Skeletal muscle cell (primary cell): Measurements from ENCODE around the gene ZNF384.

Source experiments
- DNase-seq: peaks from one replicate; pipeline ENCODE4 v3.0.0-alpha.2; 2010; ENCODE audit warnings: low read depth
- H3K4me3 ChIP-seq: 2 replicates; pipeline ENCODE4 v1.5.1; 2011; ENCODE audit warnings: low read depth, mild to moderate bottlenecking, control low read depth, low read length, moderate library complexity

The ZNF384 gene

DNA sequence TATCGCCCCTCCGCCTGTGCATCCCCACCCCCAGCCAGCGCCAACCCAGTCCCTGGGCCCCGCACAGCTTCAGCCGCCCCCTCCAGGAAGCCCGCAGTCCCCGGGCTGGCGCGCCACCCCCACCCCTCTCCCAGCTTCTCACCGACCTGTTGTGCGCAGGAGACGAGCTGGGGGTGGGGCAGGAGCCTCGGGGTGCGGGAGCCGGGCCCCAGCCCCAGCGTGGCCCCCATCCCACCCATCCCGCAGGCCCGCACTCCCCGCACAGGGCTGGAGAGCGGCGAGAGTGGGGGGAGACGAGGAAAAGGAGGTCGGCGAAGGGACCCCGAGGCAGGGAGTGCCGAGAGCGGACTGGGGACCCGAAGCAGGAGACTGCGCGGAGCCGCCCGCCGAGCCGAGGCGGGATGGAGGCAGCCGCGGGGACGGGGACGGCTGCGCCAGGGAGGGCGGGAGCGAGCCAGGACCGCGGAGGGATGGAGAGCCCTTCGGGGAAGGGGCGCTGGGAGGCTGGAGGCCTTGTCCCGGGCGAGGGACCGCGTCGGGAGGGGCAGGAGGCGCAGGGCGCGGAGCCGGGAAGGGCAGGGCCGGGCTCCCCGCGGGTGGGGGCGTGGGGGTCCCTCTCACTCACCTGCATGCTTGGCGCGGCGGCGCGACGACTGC is 10.9 kb upstream of the ZNF384 start:
- peak overlapping the region; percentile 70 for H3K4me3 ChIP-seq
- no peak for DNase-seq

DNA sequence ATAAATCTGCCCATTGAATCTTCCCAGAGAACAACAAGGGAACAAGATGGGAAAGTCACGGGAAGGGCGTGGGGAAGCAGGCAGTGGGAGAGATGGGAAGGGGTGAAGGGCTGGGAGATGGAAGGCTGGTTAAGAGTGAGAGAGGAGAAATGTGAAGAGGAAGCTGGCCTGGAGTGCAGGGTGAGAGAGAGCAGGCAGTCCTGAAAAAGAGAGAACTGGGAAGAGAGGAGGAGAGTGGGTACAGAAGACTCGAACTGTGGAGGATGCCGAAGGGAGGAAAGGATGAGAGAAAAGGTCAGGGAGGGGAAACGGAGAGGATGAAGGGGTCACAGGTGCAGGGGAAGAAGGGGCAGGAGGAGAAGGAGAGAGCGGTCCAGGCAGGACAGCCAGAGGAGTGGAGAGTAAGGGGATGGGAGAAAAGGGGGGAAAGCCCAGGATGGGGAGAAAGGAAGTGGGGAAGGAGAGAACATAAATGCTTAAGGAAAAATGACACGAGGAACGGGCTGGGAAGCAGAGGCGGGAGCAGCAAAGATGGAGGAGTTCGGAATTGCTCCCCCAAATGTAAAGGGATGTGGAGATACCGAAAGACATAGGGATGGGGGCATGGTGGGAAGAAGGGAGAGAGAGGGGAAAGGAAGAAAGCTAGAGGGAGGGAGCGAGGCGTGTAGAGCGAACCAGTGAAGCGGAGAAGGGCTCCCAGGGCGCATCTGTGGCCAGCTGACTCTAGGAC is 10.2 kb upstream of the ZNF384 start:
- peak overlapping the region; percentile 70 for H3K4me3 ChIP-seq
- DNase-seq: no peak

- no peak for DNase-seq
- H3K4me3 ChIP-seq: no peak overlapping the region
These were observed 9.3 kb upstream of the ZNF384 start for GRCh38 chr12:6698352-6699046.

GRCh38 chr12:6697584-6698351 is 8.6 kb upstream of the ZNF384 start:
- no peak for DNase-seq
- no peak overlapping the region for H3K4me3 ChIP-seq

DNA sequence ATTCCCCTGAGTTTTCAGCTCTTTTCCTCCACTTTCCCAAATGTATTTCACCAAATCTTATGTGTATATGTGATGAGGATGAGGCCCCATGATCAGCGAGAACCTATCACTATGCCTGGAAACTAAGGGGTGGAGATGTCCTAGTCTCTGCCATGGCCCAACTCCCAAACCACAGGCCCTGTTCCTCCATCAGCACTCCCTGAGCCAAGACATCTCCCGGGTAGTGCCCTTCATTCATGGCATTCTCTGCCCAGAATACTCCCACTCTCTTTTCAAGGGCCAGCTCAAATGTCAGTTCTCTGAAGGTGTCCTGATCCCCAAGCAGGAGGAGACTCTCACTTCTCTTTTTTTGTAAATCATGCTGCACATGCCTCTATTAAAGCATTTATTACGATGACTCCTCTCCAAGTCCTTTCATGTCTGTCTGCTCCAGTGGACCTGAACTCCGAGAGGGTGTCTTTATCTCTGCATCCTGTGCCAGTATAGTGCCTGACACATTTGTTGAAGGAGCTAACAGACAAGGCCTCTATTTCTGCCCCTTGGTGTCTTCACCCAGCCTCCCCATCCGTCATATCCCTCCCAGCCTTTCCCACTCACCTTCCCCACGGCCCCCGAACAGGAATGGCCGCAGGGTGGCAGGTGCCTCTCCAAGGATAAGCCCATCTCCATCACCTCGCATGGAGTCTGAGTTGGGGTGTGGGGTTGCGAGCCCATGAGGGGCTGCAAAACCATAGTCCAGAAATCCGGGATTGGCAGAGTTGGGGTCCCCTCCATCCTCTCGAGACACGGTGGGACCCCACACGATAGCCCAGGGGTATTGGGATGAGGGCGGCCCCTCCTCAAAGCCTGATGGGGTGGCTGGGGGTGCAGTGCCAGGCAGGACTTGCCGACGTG is 7.8 kb upstream of the ZNF384 start:
- no peak for DNase-seq

DNA sequence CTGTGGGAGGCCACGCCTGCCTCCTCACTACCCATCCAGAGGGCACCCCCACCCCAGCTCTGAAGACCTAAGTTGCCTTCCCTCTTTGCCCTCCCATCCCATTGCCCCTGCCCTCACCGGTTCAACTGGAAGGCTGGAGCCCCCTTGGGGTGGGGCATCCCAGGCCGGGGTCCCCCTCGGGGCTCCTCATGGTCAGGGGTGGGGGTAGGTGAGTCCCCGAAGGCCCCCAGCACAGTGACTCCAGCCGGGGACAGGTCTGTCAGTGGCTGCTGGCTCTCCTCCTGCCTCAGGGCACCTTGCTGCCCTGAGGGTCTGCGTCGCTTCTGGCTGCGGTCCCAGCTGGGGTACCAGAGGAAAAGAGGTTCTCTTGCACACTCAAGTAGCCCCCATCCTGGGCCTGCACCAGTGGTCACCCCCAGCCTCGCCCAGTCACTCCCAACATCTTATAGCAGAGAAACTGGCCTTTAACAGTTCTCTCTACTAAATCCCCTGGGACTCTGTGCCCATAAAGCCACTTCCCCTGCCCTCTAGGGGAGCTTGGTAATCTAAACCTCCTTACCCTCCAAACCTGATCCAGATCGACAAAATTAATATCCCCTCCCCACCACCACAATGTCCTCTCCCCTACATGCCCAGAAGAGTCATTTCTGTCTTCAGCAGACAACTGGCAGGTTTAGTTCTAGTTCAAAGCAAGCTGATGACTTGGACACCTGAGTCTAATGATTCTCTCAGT is 6.3 kb upstream of the ZNF384 start:
- DNase-seq: no peak
- no peak overlapping the region for H3K4me3 ChIP-seq

More for the DNA sequence above, 7.8 kb upstream of the ZNF384 start:
- H3K4me3 ChIP-seq: no peak overlapping the region

GRCh38 chr12:6694701-6695100 is 5.5 kb upstream of the ZNF384 start:
- no peak for DNase-seq
- no peak overlapping the region for H3K4me3 ChIP-seq

DNA sequence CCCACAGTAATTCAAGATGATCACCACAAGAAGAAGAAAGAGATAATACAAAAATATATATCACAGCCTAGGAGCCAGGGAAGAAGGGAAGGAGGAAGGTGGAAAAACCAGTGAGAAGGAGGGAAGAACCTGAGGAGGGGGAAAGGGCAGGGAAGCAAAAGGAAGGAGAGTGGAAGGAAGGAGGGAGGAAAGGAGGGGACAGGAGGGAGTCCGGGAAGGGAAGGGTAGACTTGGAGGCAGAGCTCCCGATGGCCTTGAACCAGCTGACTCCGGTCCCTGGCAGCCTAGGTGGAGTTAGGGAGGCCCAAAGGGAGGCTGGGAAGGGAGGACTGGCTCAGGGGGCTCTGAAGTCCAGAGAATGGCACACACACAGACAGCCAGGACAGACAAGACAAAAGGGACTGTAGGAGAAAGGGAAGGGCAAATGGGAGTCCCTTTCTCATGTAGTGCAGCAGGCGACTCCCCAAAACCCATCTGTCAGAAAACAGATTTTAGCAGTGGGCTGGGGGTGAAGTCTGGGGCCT is 4.7 kb upstream of the ZNF384 start:
- no peak for DNase-seq
- H3K4me3 ChIP-seq: no peak overlapping the region

- DNase-seq: no peak
These were observed 3.7 kb upstream of the ZNF384 start for GRCh38 chr12:6692888-6693287.

DNA sequence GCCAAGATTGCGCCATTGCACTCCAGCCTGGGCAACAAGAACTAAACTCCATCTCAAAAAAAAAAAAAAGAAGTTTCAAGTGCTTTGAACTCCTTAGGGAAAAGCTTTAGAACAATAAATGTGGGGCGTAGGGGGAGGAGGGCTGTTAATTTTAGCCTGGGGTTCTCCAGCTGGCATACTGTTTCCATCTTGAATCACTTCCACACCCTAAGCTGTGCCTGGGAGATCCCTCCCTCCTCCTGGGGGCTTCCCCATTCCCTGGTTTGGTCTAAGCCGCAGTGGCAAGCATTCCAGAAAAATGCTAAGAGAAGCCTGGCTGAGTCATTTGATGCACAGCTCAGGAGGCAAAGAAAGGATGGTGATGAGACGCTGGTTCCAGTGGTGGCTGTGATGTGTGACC is 2.3 kb upstream of the ZNF384 start:
- DNase-seq: peak; percentile 33
- H3K4me3 ChIP-seq: no peak overlapping the region

More at GRCh38 chr12:6692888-6693287, 3.7 kb upstream of the ZNF384 start:
- no peak overlapping the region for H3K4me3 ChIP-seq

DNA sequence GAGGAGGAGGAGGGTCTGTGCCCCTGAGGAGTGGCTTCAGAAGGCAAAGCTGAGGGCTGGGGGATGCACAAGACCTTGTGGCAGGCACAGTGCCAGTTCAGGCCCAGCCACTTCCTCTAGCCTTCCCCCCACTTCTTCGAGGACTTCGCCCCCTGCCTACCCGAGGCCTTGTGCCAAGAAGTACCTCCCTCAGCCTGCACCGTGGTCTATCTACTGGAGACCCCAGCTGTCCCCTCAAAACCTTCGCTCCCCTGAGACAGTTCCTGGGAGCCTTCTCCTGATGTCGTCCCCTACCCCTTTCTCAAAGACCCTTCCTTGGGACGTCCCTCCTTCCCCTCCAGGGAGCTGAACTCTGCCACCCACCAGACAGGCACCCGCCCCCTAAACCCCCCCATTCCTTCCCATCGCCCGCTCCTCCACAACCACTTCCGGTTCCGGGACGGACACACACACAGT is 604 bp downstream of the ZNF384 start:
- no peak for DNase-seq

GRCh38 chr12:6685814-6686213 is 3.4 kb downstream of the ZNF384 start:
- no peak for DNase-seq
- H3K4me3 ChIP-seq: no peak overlapping the region

More for the DNA sequence above, 604 bp downstream of the ZNF384 start:
- H3K4me3 ChIP-seq: peak overlapping the region; percentile 88

GRCh38 chr12:6684609-6685008 is 4.6 kb downstream of the ZNF384 start:
- no peak for DNase-seq
- H3K4me3 ChIP-seq: no peak overlapping the region

DNA sequence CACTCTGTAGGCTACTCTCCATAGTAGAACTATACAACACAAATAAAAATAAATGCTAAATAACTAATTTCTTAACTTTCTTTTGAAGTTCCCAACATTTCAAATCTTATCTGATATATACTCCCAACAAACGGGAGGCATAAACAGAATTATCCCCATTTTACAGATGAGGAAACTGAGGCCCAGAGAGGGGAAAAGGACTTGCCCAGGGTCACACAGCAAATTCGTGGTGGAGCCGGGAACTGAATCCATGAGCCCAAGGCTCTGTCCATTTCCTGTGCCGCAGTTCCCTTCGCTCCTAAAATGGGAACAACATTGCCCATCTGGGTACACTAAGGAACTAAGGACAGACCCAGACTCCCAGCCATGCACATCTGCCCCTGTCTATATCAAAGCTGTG is 12.2 kb downstream of the ZNF384 start:
- no peak overlapping the region for H3K4me3 ChIP-seq
- DNase-seq: no peak

DNA sequence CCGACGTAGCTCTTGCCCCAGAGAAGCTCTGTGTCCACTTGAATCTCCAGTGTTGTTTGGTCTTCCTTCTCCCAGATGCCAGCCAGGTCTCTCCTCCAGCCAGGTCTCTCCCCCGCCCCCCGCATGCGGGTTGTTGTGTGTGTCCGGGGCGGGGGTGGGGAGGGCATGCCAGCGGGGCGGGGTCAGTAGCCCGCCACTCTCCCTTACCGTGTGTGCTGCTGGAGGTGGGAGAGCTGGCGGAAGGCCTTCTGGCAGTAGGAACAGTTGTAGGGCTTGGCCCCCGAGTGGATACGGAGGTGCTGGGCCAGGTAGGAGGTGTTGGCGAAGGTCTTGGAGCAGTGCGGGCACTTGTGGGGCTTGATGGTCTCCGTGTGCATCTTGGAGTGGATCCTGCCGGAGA is 17.0 kb downstream of the ZNF384 start:
- DNase-seq: no peak
- no peak overlapping the region for H3K4me3 ChIP-seq

- no peak overlapping the region for H3K4me3 ChIP-seq
These were observed 21.5 kb downstream of the ZNF384 start for GRCh38 chr12:6667559-6668210.

DNA sequence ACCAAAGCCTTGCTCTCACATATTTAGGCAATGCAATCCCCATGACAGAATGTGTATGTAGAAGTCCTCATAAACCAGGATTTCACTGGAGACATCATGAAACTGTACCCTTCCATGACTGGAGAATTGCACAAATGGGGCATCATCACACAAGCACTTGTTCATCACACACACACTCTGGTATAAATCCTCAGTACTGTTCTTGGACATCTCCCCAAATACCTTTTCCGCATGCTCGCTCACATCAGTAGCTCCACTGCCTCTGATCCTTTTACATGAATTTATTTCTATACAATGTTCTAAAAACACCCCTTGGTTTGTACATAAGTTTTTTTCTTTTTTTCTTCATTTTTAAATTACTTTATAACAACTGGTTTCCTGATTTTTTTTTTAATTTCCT is 23.0 kb downstream of the ZNF384 start:
- DNase-seq: no peak
- no peak overlapping the region for H3K4me3 ChIP-seq

More at GRCh38 chr12:6667559-6668210, 21.5 kb downstream of the ZNF384 start:
- no peak for DNase-seq
